Tibial nerve (tissue), 4 donors: ENCODE results near the gene SDK1.

ENCODE experiments used
- CTCF ChIP-seq, 5 experiments: fragments of 200-600 bp in 3 of 5; fragments of 450-650 bp in 2 of 5; sonication (generic) in 3 of 5; IDR thresholded peaks; one replicate each; pipeline ENCODE4 v1.5.1; 2016 to 2019; ENCODE audit warnings: antibody characterized with exemption in 5 of 5, mild to moderate bottlenecking in 3 of 5, moderate library complexity in 2 of 5
- EP300 ChIP-seq, 2 donors: sonication (generic); formaldehyde crosslinking; IDR thresholded peaks; one replicate each; pipeline ENCODE4 v1.6.1; 2017; ENCODE audit warnings: antibody characterized with exemption in 2 of 2, mild to moderate bottlenecking in 1 of 2
- POLR2A ChIP-seq, 2 donors: fragments of 450-650 bp; IDR thresholded peaks; one replicate each; pipeline ENCODE4 v1.6.1; 2017; ENCODE audit warnings: antibody characterized with exemption in 2 of 2, mild to moderate bottlenecking in 2 of 2, moderate library complexity in 2 of 2

GRCh38 chr7:3973264-3973663 lies 672.2 kb downstream of the SDK1 start:
- TF ChIP-seq CTCF (IDR thresholded peaks at IDR 0.05) (no peak), EP300 (IDR thresholded peaks at IDR 0.05) (no peak), POLR2A (IDR thresholded peaks at IDR 0.05) (no peak)
